Activated CD4-positive, alpha-beta T cell treated with anti-CD3 and anti-CD28 coated beads for 1 hour (primary cell): ENCODE data around the gene PLEKHO1.
"Not testable (repeated sequence)": the region's sequence is repeated elsewhere in the genome, so short reads cannot be mapped to it uniquely, and the experiment has no call there.

Source experiments
- DNase-seq: peaks from one replicate; pipeline ENCODE4 v3.0.0-alpha.2; 2020

The PLEKHO1 gene

GRCh38 chr1:150176593-150176992 lies 26.9 kb downstream of the PLEKHO1 start:
- no peak for DNase-seq

- no peak for DNase-seq
Measured at GRCh38 chr1:150178548-150178947, 28.8 kb downstream of the PLEKHO1 start.

- DNase-seq = no peak
Measured at GRCh38 chr1:150179867-150180266, 30.2 kb downstream of the PLEKHO1 start.

- DNase-seq = no peak
Measured at GRCh38 chr1:150180474-150180873, 30.8 kb downstream of the PLEKHO1 start.

GRCh38 chr1:150182247-150182646 lies 32.5 kb downstream of the PLEKHO1 start:
- no peak for DNase-seq

- no peak for DNase-seq
Measured at GRCh38 chr1:150183061-150183460, 33.3 kb downstream of the PLEKHO1 start.

- DNase-seq = no peak
Measured at GRCh38 chr1:150185481-150185880, 35.8 kb downstream of the PLEKHO1 start.

- DNase-seq = not testable (repeated sequence)
Measured at GRCh38 chr1:150186438-150186788, 36.7 kb downstream of the PLEKHO1 start.

- no peak for DNase-seq
Measured at GRCh38 chr1:150186789-150187559, 37.3 kb downstream of the PLEKHO1 start.

- no peak for DNase-seq
Measured at GRCh38 chr1:150187560-150187931, 37.8 kb downstream of the PLEKHO1 start.

- DNase-seq = no peak
Measured at GRCh38 chr1:150192012-150192411, 42.3 kb downstream of the PLEKHO1 start.

- no peak for DNase-seq
Measured at GRCh38 chr1:150194381-150195031, 44.8 kb downstream of the PLEKHO1 start.

- DNase-seq = no peak
Measured at GRCh38 chr1:150196417-150196816, 46.7 kb downstream of the PLEKHO1 start.

GRCh38 chr1:150207281-150207971 lies 57.7 kb downstream of the PLEKHO1 start:
- no peak for DNase-seq

GRCh38 chr1:150208460-150208859 lies 58.7 kb downstream of the PLEKHO1 start:
- DNase-seq = not testable (repeated sequence)
